ENCODE measurements around the gene SCAPER. TPM values are rescaled to one million over a fixed set of nuclear protein-coding genes. Genes with fewer than 3 reads are reported as not detected.

The SCAPER gene
- total RNA-seq, 1 experiment from 2014 or later, result 14.7 TPM

- intact Hi-C loops (cut with micrococcal nuclease), result loop anchor here (5.0 to 10.0 kb wide), 2 partner anchors 509 to 607 kb away; partner anchors contain the start of gene ISL2
- Histone ChIP-seq H2AFZ (ENCODE audit: low read depth, low read length, poor library complexity, severe bottlenecking) (no peak overlapping the region), H3K27me3 (ENCODE audit: insufficient read depth, low read length) (no peaks in the 10 kb centered on the region), H3K9me3 (ENCODE audit: control insufficient read depth in 1 of 2, insufficient read depth in 1 of 2, low read depth in 1 of 2, low read length in 2 of 2) (no peaks in the 10 kb centered on the region), H4K20me1 (ENCODE audit: insufficient read depth) (no peaks in the 10 kb centered on the region), H3K27ac (ENCODE audit: low read depth, low read length) (no peak overlapping the region), H3K4me3 (replicated peaks in 1 of 2; ENCODE audit: low read depth in 1 of 2, low read length in 2 of 2) (no peak overlapping the region), H3K4me1 (ENCODE audit: control insufficient read depth in 1 of 2, insufficient read depth in 2 of 2, low read length in 2 of 2) (no peaks in the 10 kb centered on the region), H3K79me2 (ENCODE audit: insufficient read depth, low read length) (no peaks in the 10 kb centered on the region), H3K9ac (ENCODE audit: low read length) (no peak overlapping the region), H3K9me2 (ENCODE audit: insufficient read depth) (no peaks in the 10 kb centered on the region), H3K36me3 (ENCODE audit: control insufficient read depth in 1 of 2, insufficient read depth in 2 of 2, low read length in 2 of 2) (no peaks in the 10 kb centered on the region), H3K4me2 (ENCODE audit: low read length) (no peak overlapping the region)
- no peak for DNase-seq (ENCODE audit: low read depth, low spot score)
- ChIA-PET CTCF (no interaction called here), RAD21 (ENCODE audit: low non-redundant PET in 1 of 2, low total read pairs in 2 of 2, uncharacterized antibody in 2 of 2, unreplicated experiment in 2 of 2) (no interaction called here), POLR2A (no interaction called here)
- BruUV-seq (replicated peaks), result no TSS peak
- no peak for ATAC-seq
- TF ChIP-seq CBX3 (IDR thresholded peaks at IDR 0.05; ENCODE audit: low read depth) (no peak), EZH2 (IDR thresholded peaks at IDR 0.05) (no peak)
Observed at GRCh38 chr15:76844096-76844495, 61.0 kb downstream of the SCAPER start.

DNA sequence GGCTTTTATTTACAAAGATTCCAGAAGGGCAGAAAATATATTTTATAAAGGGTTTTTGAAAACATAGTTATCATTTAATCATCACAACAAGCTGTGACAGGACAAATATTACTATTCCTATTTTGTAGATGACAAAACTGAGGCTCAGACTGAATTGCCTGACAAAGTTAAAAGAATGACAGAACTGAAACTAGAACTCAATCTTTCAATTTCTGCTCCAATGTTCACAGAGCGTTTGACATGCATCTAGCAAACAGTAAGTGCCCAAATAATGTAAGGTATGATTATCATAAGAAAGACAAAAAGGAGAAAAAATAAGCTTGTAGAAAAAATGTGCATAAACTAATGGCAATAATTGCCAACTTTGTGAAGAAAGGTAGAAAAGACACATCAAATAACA is 61.9 kb downstream of the SCAPER start:
- H3K9ac ChIP-seq (ENCODE audit: low read length), result no peak overlapping the region
- H3K4me3 ChIP-seq (replicated peaks in 1 of 2; ENCODE audit: low read depth in 1 of 2, low read length in 2 of 2), result no peak overlapping the region
- H3K9me2 ChIP-seq (ENCODE audit: insufficient read depth), result no peaks in the 10 kb centered on the region
- ChIA-PET RAD21 (ENCODE audit: low non-redundant PET in 1 of 2, low total read pairs in 2 of 2, uncharacterized antibody in 2 of 2, unreplicated experiment in 2 of 2) (no interaction called here), CTCF (no interaction called here), POLR2A (no interaction called here)
- H3K27ac ChIP-seq (ENCODE audit: low read depth, low read length), result no peak overlapping the region
- ATAC-seq (no peak), DNase-seq (ENCODE audit: low read depth, low spot score) (no peak)
- H3K4me2 ChIP-seq (ENCODE audit: low read length), result no peak overlapping the region
- H3K27me3 ChIP-seq (ENCODE audit: insufficient read depth, low read length), result no peaks in the 10 kb centered on the region
- H4K20me1 ChIP-seq (ENCODE audit: insufficient read depth), result no peaks in the 10 kb centered on the region
- intact Hi-C loops (cut with micrococcal nuclease), result loop anchor here (5.0 to 10.0 kb wide), 2 partner anchors 508 to 606 kb away; partner anchors contain the start of gene ISL2
- H3K36me3 ChIP-seq (ENCODE audit: control insufficient read depth in 1 of 2, insufficient read depth in 2 of 2, low read length in 2 of 2), result no peaks in the 10 kb centered on the region
- no peak overlapping the region for H2AFZ ChIP-seq (ENCODE audit: low read depth, low read length, poor library complexity, severe bottlenecking)
- H3K79me2 ChIP-seq (ENCODE audit: insufficient read depth, low read length), result no peaks in the 10 kb centered on the region
- H3K4me1 ChIP-seq (ENCODE audit: control insufficient read depth in 1 of 2, insufficient read depth in 2 of 2, low read length in 2 of 2), result no peaks in the 10 kb centered on the region
- H3K9me3 ChIP-seq (ENCODE audit: control insufficient read depth in 1 of 2, insufficient read depth in 1 of 2, low read depth in 1 of 2, low read length in 2 of 2), result no peaks in the 10 kb centered on the region
- TF ChIP-seq CBX3 (IDR thresholded peaks at IDR 0.05; ENCODE audit: low read depth) (no peak), FOSL1 (IDR thresholded peaks at IDR 0.05; ENCODE audit: low read depth) (no peak), MAX (IDR thresholded peaks at IDR 0.05) (no peak), YY1 (IDR thresholded peaks at IDR 0.05; ENCODE audit: extremely low read depth, insufficient replicate concordance, low read depth, low read length) (no peak), SIN3A (IDR thresholded peaks at IDR 0.05; ENCODE audit: low read depth) (no peak), ZFX (IDR thresholded peaks at IDR 0.05) (no peak), SP1 (IDR thresholded peaks at IDR 0.05; ENCODE audit: low read depth) (no peak), CTCF (IDR thresholded peaks at IDR 0.05 in 2 of 3, conservative IDR thresholded peaks at IDR 0.05 in 1 of 3; ENCODE audit: borderline replicate concordance in 1 of 3, insufficient read depth in 1 of 3, low read depth in 2 of 3, low read length in 2 of 3) (no peak), SRF (IDR thresholded peaks at IDR 0.05; ENCODE audit: low read depth) (no peak), ZNF274 (IDR thresholded peaks at IDR 0.05; ENCODE audit: low read depth, low read length) (no peak), POLR2A (IDR thresholded peaks at IDR 0.05; ENCODE audit: borderline replicate concordance, extremely low read depth, insufficient read depth, insufficient read length) (no peak), EZH2phosphoT487 (IDR thresholded peaks at IDR 0.05; ENCODE audit: borderline replicate concordance) (no peak), EZH2 (IDR thresholded peaks at IDR 0.05) (no peak), ELF1 (IDR thresholded peaks at IDR 0.05; ENCODE audit: borderline replicate concordance, low read depth) (no peak), EGR1 (IDR thresholded peaks at IDR 0.05; ENCODE audit: low read depth) (no peak)
- TF ChIP-seq, protein P1, sequence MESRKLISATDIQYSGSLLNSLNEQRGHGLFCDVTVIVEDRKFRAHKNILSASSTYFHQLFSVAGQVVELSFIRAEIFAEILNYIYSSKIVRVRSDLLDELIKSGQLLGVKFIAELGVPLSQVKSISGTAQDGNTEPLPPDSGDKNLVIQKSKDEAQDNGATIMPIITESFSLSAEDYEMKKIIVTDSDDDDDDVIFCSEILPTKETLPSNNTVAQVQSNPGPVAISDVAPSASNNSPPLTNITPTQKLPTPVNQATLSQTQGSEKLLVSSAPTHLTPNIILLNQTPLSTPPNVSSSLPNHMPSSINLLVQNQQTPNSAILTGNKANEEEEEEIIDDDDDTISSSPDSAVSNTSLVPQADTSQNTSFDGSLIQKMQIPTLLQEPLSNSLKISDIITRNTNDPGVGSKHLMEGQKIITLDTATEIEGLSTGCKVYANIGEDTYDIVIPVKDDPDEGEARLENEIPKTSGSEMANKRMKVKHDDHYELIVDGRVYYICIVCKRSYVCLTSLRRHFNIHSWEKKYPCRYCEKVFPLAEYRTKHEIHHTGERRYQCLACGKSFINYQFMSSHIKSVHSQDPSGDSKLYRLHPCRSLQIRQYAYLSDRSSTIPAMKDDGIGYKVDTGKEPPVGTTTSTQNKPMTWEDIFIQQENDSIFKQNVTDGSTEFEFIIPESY (IDR thresholded peaks at IDR 0.05; ENCODE audit: extremely low read depth, insufficient replicate concordance, low read length), result no peak
- no TSS peak for BruUV-seq (replicated peaks)

Measured in HCT116 (cell line).